HEK293 (cell line): ENCODE measurements around the gene UST.
A peak's percentile ranks its signal among the peaks of the same experiment; 100 is the strongest.

ENCODE experiments used
- CTCF ChIA-PET: fragments of 350-600 bp; formaldehyde crosslinking; extraction: SDS; loops from one replicate; lab custom pipeline; 2021; ENCODE audit warnings: antibody characterized with exemption; lab: Yijun Ruan, JAX
- POLR2A ChIA-PET: fragments of 300-600 bp; formaldehyde crosslinking; extraction: SDS; loops from one replicate; lab custom pipeline; 2020; ENCODE audit warnings: antibody characterized with exemption, inconsistent platforms; lab: Yijun Ruan, JAX
- H3K27ac ChIP-seq: fragments of 200-500 bp; sonication (Bioruptor generic); 2 replicates; pipeline ENCODE4 v1.5.1; 2014; ENCODE audit warnings: low read depth, low read length, control low read depth, inconsistent platforms; ENCODE audit errors: extremely low read depth
- H3K36me3 ChIP-seq, 2 experiments: fragments of 200-500 bp in 1 of 2; sonication (Bioruptor generic) in 1 of 2; 1 replicate in 1 of 2; 2 replicates in 1 of 2; pipeline ENCODE4 v1.5.1; 2014 to 2017; ENCODE audit warnings: inconsistent platforms in 2 of 2, low read length in 2 of 2; ENCODE audit not compliant: control insufficient read depth in 2 of 2, insufficient read depth in 1 of 2
- H3K4me1 ChIP-seq: fragments of 200-500 bp; sonication (Bioruptor generic); 2 replicates; pipeline ENCODE4 v1.5.1; 2014; ENCODE audit warnings: mild to moderate bottlenecking, low read length, inconsistent platforms; ENCODE audit not compliant: control insufficient read depth, insufficient read depth
- H3K4me3 ChIP-seq: 2 replicates; pipeline ENCODE4 v1.5.1; 2011; ENCODE audit warnings: low read depth, mild to moderate bottlenecking, control low read depth, low read length, moderate library complexity
- H3K9me3 ChIP-seq: fragments of 200-500 bp; sonication (Bioruptor generic); 2 replicates; pipeline ENCODE4 v1.5.1; 2014; ENCODE audit warnings: low read depth, low read length, inconsistent platforms; ENCODE audit not compliant: control insufficient read depth, insufficient read depth
- BCL11B ChIP-seq: fragments of 450-650 bp; formaldehyde crosslinking; IDR thresholded peaks from 2 replicates; pipeline ENCODE4 v1.5.1; 2016; ENCODE audit warnings: low read depth, missing biosample characterization, missing genetic modification characterization
- EGR2 ChIP-seq: fragments of 450-650 bp; formaldehyde crosslinking; IDR thresholded peaks from 2 replicates; pipeline ENCODE4 v1.5.1; 2016; ENCODE audit warnings: low read depth, missing biosample characterization, missing genetic modification characterization
- GLIS2 ChIP-seq: fragments of 450-650 bp; formaldehyde crosslinking; IDR thresholded peaks from 2 replicates; pipeline ENCODE4 v1.5.1; 2016; ENCODE audit warnings: missing biosample characterization, missing genetic modification characterization
- IKZF3 ChIP-seq: fragments of 450-650 bp; IDR thresholded peaks from 2 replicates; pipeline ENCODE4 v1.5.0; 2018; ENCODE audit warnings: missing biosample characterization, mild to moderate bottlenecking, missing genetic modification characterization, moderate library complexity
- KLF10 ChIP-seq: fragments of 450-650 bp; IDR thresholded peaks from 2 replicates; pipeline ENCODE4 v1.5.1; 2018; ENCODE audit warnings: missing biosample characterization, mild to moderate bottlenecking, missing genetic modification characterization
- KLF16 ChIP-seq: fragments of 450-650 bp; formaldehyde crosslinking; IDR thresholded peaks from 2 replicates; pipeline ENCODE4 v1.5.1; 2017; ENCODE audit warnings: missing biosample characterization, missing genetic modification characterization
- KLF7 ChIP-seq: fragments of 450-650 bp; formaldehyde crosslinking; IDR thresholded peaks from 2 replicates; pipeline ENCODE4 v1.5.1; 2016; ENCODE audit warnings: missing biosample characterization, missing genetic modification characterization, borderline replicate concordance
- KLF8 ChIP-seq: fragments of 450-650 bp; formaldehyde crosslinking; IDR thresholded peaks from 2 replicates; pipeline ENCODE4 v1.5.1; 2016; ENCODE audit warnings: missing biosample characterization, missing genetic modification characterization
- KLF9 ChIP-seq: fragments of 450-650 bp; formaldehyde crosslinking; IDR thresholded peaks from 2 replicates; pipeline ENCODE4 v1.5.1; 2016; ENCODE audit warnings: missing biosample characterization, missing genetic modification characterization, low read depth
- MZF1 ChIP-seq: fragments of 450-650 bp; formaldehyde crosslinking; IDR thresholded peaks from 2 replicates; pipeline ENCODE4 v1.5.1; 2017; ENCODE audit warnings: missing biosample characterization, missing genetic modification characterization, borderline replicate concordance
- ZBTB8A ChIP-seq: fragments of 450-650 bp; formaldehyde crosslinking; IDR thresholded peaks from 2 replicates; pipeline ENCODE4 v1.5.1; 2016; ENCODE audit warnings: missing biosample characterization, missing genetic modification characterization
- ZFHX2 ChIP-seq: fragments of 450-650 bp; formaldehyde crosslinking; conservative IDR thresholded peaks from 2 replicates; pipeline ENCODE4 v1.5.1; 2016; ENCODE audit warnings: missing biosample characterization, missing genetic modification characterization
- ZNF146 ChIP-seq: fragments of 450-650 bp; formaldehyde crosslinking; IDR thresholded peaks from 2 replicates; pipeline ENCODE4 v1.5.1; 2016; ENCODE audit warnings: missing biosample characterization, missing genetic modification characterization
- ZNF157 ChIP-seq: fragments of 450-650 bp; formaldehyde crosslinking; IDR thresholded peaks from 2 replicates; pipeline ENCODE4 v1.5.1; 2016; ENCODE audit warnings: missing biosample characterization, missing genetic modification characterization
- ZNF211 ChIP-seq: fragments of 450-650 bp; formaldehyde crosslinking; IDR thresholded peaks from 2 replicates; pipeline ENCODE4 v1.5.1; 2016; ENCODE audit warnings: low read depth, missing biosample characterization, missing genetic modification characterization
- ZNF221 ChIP-seq: fragments of 450-650 bp; formaldehyde crosslinking; IDR thresholded peaks from 2 replicates; pipeline ENCODE4 v1.5.1; 2017; ENCODE audit warnings: missing biosample characterization, missing genetic modification characterization, borderline replicate concordance
- ZNF274 ChIP-seq, 2 experiments: fragments of 200-500 bp in 1 of 2; fragments of 450-650 bp in 1 of 2; sonication (Bioruptor generic) in 1 of 2; formaldehyde crosslinking in 1 of 2; IDR thresholded peaks; 2 replicates each; pipeline versions ENCODE4 v1.5.1 to v1.6.1; 2014 to 2016; ENCODE audit warnings: borderline replicate concordance in 1 of 2, inconsistent platforms in 1 of 2, low read length in 1 of 2, missing biosample characterization in 1 of 2, missing genetic modification characterization in 1 of 2
- ZNF394 ChIP-seq: fragments of 450-650 bp; formaldehyde crosslinking; IDR thresholded peaks from 2 replicates; pipeline ENCODE4 v1.5.1; 2016; ENCODE audit warnings: missing biosample characterization, missing genetic modification characterization, mild to moderate bottlenecking, moderate library complexity, borderline replicate concordance
- ZNF423 ChIP-seq: fragments of 450-650 bp; formaldehyde crosslinking; IDR thresholded peaks from 2 replicates; pipeline ENCODE4 v1.5.1; 2016; ENCODE audit warnings: missing biosample characterization, missing genetic modification characterization
- ZNF549 ChIP-seq: fragments of 450-650 bp; IDR thresholded peaks from 2 replicates; pipeline ENCODE4 v1.5.1; 2018; ENCODE audit warnings: missing biosample characterization, missing genetic modification characterization, mild to moderate bottlenecking, inconsistent platforms, moderate library complexity
- ZNF561 ChIP-seq: fragments of 450-650 bp; IDR thresholded peaks from 2 replicates; pipeline ENCODE4 v1.5.1; 2018; ENCODE audit warnings: missing biosample characterization, missing genetic modification characterization, borderline replicate concordance
- ZNF600 ChIP-seq: fragments of 450-650 bp; formaldehyde crosslinking; IDR thresholded peaks from 2 replicates; pipeline ENCODE4 v1.5.1; 2016; ENCODE audit warnings: missing biosample characterization, missing genetic modification characterization
- ZNF654 ChIP-seq: fragments of 450-650 bp; formaldehyde crosslinking; IDR thresholded peaks from 2 replicates; pipeline ENCODE4 v1.5.1; 2016; ENCODE audit warnings: low read depth, missing biosample characterization, missing genetic modification characterization
- ZNF670 ChIP-seq: fragments of 450-650 bp; formaldehyde crosslinking; IDR thresholded peaks from 2 replicates; pipeline ENCODE4 v1.5.1; 2016; ENCODE audit warnings: missing biosample characterization, missing genetic modification characterization, low read depth
- ZNF76 ChIP-seq: fragments of 450-650 bp; formaldehyde crosslinking; IDR thresholded peaks from 2 replicates; pipeline ENCODE4; 2016; ENCODE audit warnings: low read depth, missing biosample characterization, missing genetic modification characterization, borderline replicate concordance
- ZNF785 ChIP-seq: fragments of 450-650 bp; formaldehyde crosslinking; IDR thresholded peaks from 2 replicates; pipeline ENCODE4 v1.5.1; 2016; ENCODE audit warnings: missing biosample characterization, missing genetic modification characterization
- ZNF843 ChIP-seq: fragments of 450-650 bp; formaldehyde crosslinking; IDR thresholded peaks from 2 replicates; pipeline ENCODE4 v1.5.1; 2016; ENCODE audit warnings: missing biosample characterization, missing genetic modification characterization
- ZXDB ChIP-seq: fragments of 450-650 bp; formaldehyde crosslinking; IDR thresholded peaks from 2 replicates; pipeline ENCODE4 v1.5.1; 2016; ENCODE audit warnings: missing biosample characterization, missing genetic modification characterization
- TF ChIP-seq, protein P1 (sequence below): fragments of 450-650 bp; formaldehyde crosslinking; IDR thresholded peaks from 2 replicates; pipeline ENCODE4 v1.5.1; 2016; ENCODE audit warnings: missing biosample characterization, missing genetic modification characterization, borderline replicate concordance
- TF ChIP-seq, protein P2 (sequence below): fragments of 450-650 bp; formaldehyde crosslinking; IDR thresholded peaks from 2 replicates; pipeline ENCODE4 v1.5.1; 2016; ENCODE audit warnings: missing biosample characterization, missing genetic modification characterization
- TF ChIP-seq, protein P3 (sequence below): fragments of 450-650 bp; formaldehyde crosslinking; IDR thresholded peaks from 2 replicates; pipeline ENCODE4 v1.5.1; 2016; ENCODE audit warnings: missing biosample characterization, missing genetic modification characterization

UST gene

DNA sequence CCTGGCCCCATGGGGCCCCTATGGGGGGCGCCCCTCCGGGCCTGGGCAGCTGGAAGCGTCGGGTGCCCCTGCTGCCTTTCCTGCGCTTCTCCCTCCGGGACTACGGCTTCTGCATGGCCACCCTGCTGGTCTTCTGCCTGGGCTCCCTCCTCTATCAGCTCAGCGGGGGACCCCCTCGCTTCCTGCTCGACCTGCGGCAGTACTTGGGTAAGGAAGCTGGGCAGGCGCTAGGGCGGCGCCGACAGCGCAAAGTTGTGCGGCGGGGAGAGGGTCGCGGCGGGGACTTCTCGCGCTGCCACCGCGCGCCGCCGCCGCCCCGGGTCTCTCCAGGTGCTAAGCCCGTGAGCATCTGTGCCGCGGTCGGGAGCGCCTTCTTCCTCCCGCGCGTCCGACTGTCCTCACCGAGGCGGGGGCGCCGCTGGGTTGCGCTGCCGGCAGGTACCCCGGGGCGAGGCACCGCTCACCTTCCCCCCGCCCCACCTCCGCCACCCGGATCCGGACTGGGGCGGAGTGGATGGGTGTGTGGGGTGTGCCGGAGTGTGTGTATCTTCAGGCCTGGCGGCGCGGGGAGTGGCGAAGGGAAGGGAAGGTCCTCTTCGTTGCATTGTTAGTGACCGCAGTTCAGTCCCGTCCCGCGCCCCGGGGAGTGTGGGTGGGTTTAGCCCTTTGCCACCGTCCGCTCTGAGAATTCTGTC, 788 bp downstream of the UST start:
- peak overlapping the region; percentile 87 for H3K4me3 ChIP-seq
- TF ChIP-seq GLIS2 (tag by site-specific recombination) (peak; percentile 97), ZNF146 (tag by site-specific recombination) (peak; percentile 6; the same call in 1 of the 2 replicates), ZNF654 (tag by site-specific recombination) (no peak), EGR2 (tag by site-specific recombination) (peak; percentile 77), KLF10 (tag by site-specific recombination) (no peak), ZNF394 (tag by site-specific recombination) (peak; percentile 85), ZNF76 (tag by site-specific recombination) (no peak; the same call in none of the 2 replicates), ZFHX2 (tag by site-specific recombination) (peak; percentile 86), ZNF561 (tag by site-specific recombination) (peak; percentile 65; the same call in 1 of the 2 replicates), MZF1 (no peak), ZNF549 (no peak), ZNF274 (IDR thresholded peaks at IDR 0.05; ENCODE audit: low read length) (no peak), ZNF274 (tag by site-specific recombination; IDR thresholded peaks at IDR 0.05; ENCODE audit: borderline replicate concordance) (no peak), KLF8 (tag by site-specific recombination) (peak; percentile 74; the same call in 1 of the 2 replicates), KLF9 (peak; percentile 63), ZNF785 (tag by site-specific recombination) (no peak), IKZF3 (tag by site-specific recombination) (no peak), ZNF211 (tag by site-specific recombination) (no peak), ZNF670 (tag by site-specific recombination) (no peak), ZNF423 (tag by site-specific recombination) (peak; percentile 91), ZBTB8A (tag by site-specific recombination) (peak; percentile 60), BCL11B (tag by site-specific recombination) (no peak), ZXDB (tag by site-specific recombination) (peak; percentile 72), ZNF843 (tag by site-specific recombination) (peak; percentile 25; the same call in 1 of the 2 replicates), KLF16 (tag by site-specific recombination) (no peak; the same call in 1 of the 2 replicates), ZNF600 (peak; percentile 90), ZNF157 (no peak), KLF7 (0 out of 2 replicates have a peak, but pooled peaks have one; percentile 11), ZNF221 (tag by site-specific recombination) (no peak)
- TF ChIP-seq, protein P1, sequence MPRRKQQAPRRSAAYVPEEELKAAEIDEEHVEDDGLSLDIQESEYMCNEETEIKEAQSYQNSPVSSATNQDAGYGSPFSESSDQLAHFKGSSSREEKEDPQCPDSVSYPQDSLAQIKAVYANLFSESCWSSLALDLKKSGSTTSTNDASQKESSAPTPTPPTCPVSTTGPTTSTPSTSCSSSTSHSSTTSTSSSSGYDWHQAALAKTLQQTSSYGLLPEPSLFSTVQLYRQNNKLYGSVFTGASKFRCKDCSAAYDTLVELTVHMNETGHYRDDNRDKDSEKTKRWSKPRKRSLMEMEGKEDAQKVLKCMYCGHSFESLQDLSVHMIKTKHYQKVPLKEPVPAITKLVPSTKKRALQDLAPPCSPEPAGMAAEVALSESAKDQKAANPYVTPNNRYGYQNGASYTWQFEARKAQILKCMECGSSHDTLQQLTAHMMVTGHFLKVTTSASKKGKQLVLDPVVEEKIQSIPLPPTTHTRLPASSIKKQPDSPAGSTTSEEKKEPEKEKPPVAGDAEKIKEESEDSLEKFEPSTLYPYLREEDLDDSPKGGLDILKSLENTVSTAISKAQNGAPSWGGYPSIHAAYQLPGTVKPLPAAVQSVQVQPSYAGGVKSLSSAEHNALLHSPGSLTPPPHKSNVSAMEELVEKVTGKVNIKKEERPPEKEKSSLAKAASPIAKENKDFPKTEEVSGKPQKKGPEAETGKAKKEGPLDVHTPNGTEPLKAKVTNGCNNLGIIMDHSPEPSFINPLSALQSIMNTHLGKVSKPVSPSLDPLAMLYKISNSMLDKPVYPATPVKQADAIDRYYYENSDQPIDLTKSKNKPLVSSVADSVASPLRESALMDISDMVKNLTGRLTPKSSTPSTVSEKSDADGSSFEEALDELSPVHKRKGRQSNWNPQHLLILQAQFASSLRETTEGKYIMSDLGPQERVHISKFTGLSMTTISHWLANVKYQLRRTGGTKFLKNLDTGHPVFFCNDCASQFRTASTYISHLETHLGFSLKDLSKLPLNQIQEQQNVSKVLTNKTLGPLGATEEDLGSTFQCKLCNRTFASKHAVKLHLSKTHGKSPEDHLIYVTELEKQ (tag by site-specific recombination): no peak; the same call in 1 of the 2 replicates
- TF ChIP-seq, protein P2, sequence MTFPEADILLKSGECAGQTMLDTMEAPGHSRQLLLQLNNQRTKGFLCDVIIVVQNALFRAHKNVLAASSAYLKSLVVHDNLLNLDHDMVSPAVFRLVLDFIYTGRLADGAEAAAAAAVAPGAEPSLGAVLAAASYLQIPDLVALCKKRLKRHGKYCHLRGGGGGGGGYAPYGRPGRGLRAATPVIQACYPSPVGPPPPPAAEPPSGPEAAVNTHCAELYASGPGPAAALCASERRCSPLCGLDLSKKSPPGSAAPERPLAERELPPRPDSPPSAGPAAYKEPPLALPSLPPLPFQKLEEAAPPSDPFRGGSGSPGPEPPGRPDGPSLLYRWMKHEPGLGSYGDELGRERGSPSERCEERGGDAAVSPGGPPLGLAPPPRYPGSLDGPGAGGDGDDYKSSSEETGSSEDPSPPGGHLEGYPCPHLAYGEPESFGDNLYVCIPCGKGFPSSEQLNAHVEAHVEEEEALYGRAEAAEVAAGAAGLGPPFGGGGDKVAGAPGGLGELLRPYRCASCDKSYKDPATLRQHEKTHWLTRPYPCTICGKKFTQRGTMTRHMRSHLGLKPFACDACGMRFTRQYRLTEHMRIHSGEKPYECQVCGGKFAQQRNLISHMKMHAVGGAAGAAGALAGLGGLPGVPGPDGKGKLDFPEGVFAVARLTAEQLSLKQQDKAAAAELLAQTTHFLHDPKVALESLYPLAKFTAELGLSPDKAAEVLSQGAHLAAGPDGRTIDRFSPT (tag by site-specific recombination): no peak; the same call in 1 of the 2 replicates
- TF ChIP-seq, protein P3, sequence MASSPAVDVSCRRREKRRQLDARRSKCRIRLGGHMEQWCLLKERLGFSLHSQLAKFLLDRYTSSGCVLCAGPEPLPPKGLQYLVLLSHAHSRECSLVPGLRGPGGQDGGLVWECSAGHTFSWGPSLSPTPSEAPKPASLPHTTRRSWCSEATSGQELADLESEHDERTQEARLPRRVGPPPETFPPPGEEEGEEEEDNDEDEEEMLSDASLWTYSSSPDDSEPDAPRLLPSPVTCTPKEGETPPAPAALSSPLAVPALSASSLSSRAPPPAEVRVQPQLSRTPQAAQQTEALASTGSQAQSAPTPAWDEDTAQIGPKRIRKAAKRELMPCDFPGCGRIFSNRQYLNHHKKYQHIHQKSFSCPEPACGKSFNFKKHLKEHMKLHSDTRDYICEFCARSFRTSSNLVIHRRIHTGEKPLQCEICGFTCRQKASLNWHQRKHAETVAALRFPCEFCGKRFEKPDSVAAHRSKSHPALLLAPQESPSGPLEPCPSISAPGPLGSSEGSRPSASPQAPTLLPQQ: no peak

More for the DNA sequence above, 788 bp downstream of the UST start:
- H3K36me3 ChIP-seq: no peaks in the 10 kb centered on the region
- ChIA-PET POLR2A (interaction anchor here (0.9 to 1.7 kb wide), 3 partner anchors 8 to 28 kb away, joined by 3 to 5 read pairs (median 4); no protein-coding TSS in a partner anchor), CTCF (interaction anchor here (0.6 to 1.0 kb wide), 5 partner anchors 62 to 279 kb away, joined by 3 to 8 read pairs (median 3); no protein-coding TSS in a partner anchor)
- peak overlapping the region; percentile 87 for H3K27ac ChIP-seq
- no peaks in the 10 kb centered on the region for H3K9me3 ChIP-seq
- H3K4me1 ChIP-seq: peaks cover 15% of the 10 kb centered on the region
